H1 (cell line): Measurements from ENCODE around the gene FLT3. TPM values are rescaled to one million over a fixed set of nuclear protein-coding genes. Genes with fewer than 3 reads are reported as not detected.

Source experiments
- CTCF ChIA-PET: fragments of 300-600 bp; sonication (Branson Sonifier 250); formaldehyde crosslinking; loops from one replicate; lab custom pipeline; 2021; ENCODE audit not compliant: partially characterized antibody; lab: Charles Lee
- POLR2A ChIA-PET: fragments of 300-600 bp; sonication (Branson Sonifier 250); formaldehyde crosslinking; loops from one replicate; lab custom pipeline; 2021; ENCODE audit warnings: inconsistent platforms; ENCODE audit not compliant: partially characterized antibody; lab: Charles Lee
- DNase-seq, 2 experiments: peaks; one replicate each; pipeline versions ENCODE4 v3.0.0 to v3.0.0-alpha.2; 2010 to 2022; ENCODE audit warnings: low spot score in 2 of 2, low read depth in 1 of 2, mixed read lengths in 1 of 2
- FAIRE-seq: peaks from 2 replicates; lab custom pipeline; 2011; peaks lifted over from hg19 to GRCh38; lab: Jason Lieb, UNC
- H2AFZ ChIP-seq: 2 replicates; pipeline ENCODE4 v1.8.1; 2012; ENCODE audit warnings: low read length, inconsistent platforms
- H2AK5ac ChIP-seq: 2 replicates; pipeline ENCODE4 v1.6.1; 2013; ENCODE audit warnings: low read depth, low read length
- H2BK120ac ChIP-seq: replicated peaks from 2 replicates; pipeline ENCODE3; 2013; ENCODE audit warnings: low read depth, low read length, inconsistent platforms
- H2BK12ac ChIP-seq: 2 replicates; pipeline ENCODE4 v1.6.1; 2013; ENCODE audit warnings: low read depth, low read length
- H2BK15ac ChIP-seq: 2 replicates; pipeline ENCODE4 v1.6.1; 2013; ENCODE audit warnings: low read length
- H2BK20ac ChIP-seq: 2 replicates; pipeline ENCODE4 v1.6.1; 2013; ENCODE audit warnings: low read length
- H2BK5ac ChIP-seq: 2 replicates; pipeline ENCODE4 v1.6.1; 2013; ENCODE audit warnings: low read depth, low read length
- H3K14ac ChIP-seq: 2 replicates; pipeline ENCODE4 v1.6.1; 2013; ENCODE audit warnings: inconsistent platforms; ENCODE audit not compliant: insufficient read length
- H3K18ac ChIP-seq: 2 replicates; pipeline ENCODE4 v1.6.1; 2013; ENCODE audit warnings: low read length; ENCODE audit errors: extremely low read depth
- H3K23ac ChIP-seq: 2 replicates; pipeline ENCODE4 v1.6.1; 2013; ENCODE audit warnings: inconsistent platforms; ENCODE audit not compliant: insufficient read length
- H3K23me2 ChIP-seq: 2 replicates; pipeline ENCODE4 v1.6.1; 2013; ENCODE audit warnings: low read depth, low read length
- H3K27ac ChIP-seq: 2 replicates; pipeline ENCODE4 v1.6.1; 2011; ENCODE audit warnings: low read depth, low read length, inconsistent platforms
- H3K27me3 ChIP-seq, 4 experiments: replicated peaks in 1 of 4; 1 replicate in 1 of 4; 2 replicates in 3 of 4; pipeline versions ENCODE4 v1.6.1 to v1.8.1; 2011 to 2013; ENCODE audit warnings: low read length in 3 of 4, mild to moderate bottlenecking in 3 of 4, inconsistent platforms in 2 of 4, mixed read lengths in 2 of 4, moderate library complexity in 1 of 4; ENCODE audit not compliant: control insufficient read depth in 3 of 4, insufficient read depth in 3 of 4; ENCODE audit errors: extremely low read depth in 1 of 4
- H3K36me3 ChIP-seq, 4 experiments: 2 replicates each; pipeline versions ENCODE4 v1.6.1 to v1.8.1; 2011 to 2013; ENCODE audit warnings: mild to moderate bottlenecking in 4 of 4, low read length in 3 of 4, moderate library complexity in 2 of 4, control low read depth in 1 of 4, inconsistent platforms in 1 of 4; ENCODE audit not compliant: insufficient read depth in 4 of 4, control insufficient read depth in 2 of 4
- H3K4ac ChIP-seq: replicated peaks from 2 replicates; pipeline ENCODE3; 2013; ENCODE audit warnings: low read length, low read depth, mixed read lengths, inconsistent platforms; ENCODE audit not compliant: insufficient read length
- H3K4me1 ChIP-seq, 4 experiments: replicated peaks in 1 of 4; 1 replicate in 1 of 4; 2 replicates in 3 of 4; pipeline versions ENCODE4 v1.6.1 to v1.8.1; 2011 to 2013; ENCODE audit warnings: low read length in 3 of 4, inconsistent platforms in 2 of 4, mixed read lengths in 1 of 4; ENCODE audit not compliant: insufficient read depth in 4 of 4, control insufficient read depth in 3 of 4
- H3K4me2 ChIP-seq, 2 experiments: 2 replicates each; pipeline versions ENCODE4 v1.6.1 to v1.8.1; 2011 to 2013; ENCODE audit warnings: low read depth in 2 of 2, low read length in 2 of 2, control low read depth in 1 of 2, inconsistent platforms in 1 of 2, mild to moderate bottlenecking in 1 of 2; ENCODE audit not compliant: insufficient read depth in 1 of 2
- H3K4me3 ChIP-seq, 4 experiments: fragments of 200-600, 300-600 bp in 1 of 4; sonication (generic), shearing (Covaris generic), sonication (Bioruptor Twin) in 1 of 4; 2 replicates each; pipeline versions ENCODE4 v1.5.1 to v1.8.1; 2011 to 2016; ENCODE audit warnings: low read length in 4 of 4, low read depth in 3 of 4, control low read depth in 2 of 4, inconsistent platforms in 2 of 4, mild to moderate bottlenecking in 2 of 4, mixed read lengths in 1 of 4, moderate library complexity in 1 of 4; ENCODE audit not compliant: insufficient read depth in 2 of 4; ENCODE audit errors: extremely low read depth in 1 of 4
- H3K56ac ChIP-seq: replicated peaks from 2 replicates; pipeline ENCODE3; 2013; ENCODE audit warnings: low read depth, mild to moderate bottlenecking, mixed read lengths, low read length, inconsistent platforms; ENCODE audit not compliant: insufficient read length
- H3K79me1 ChIP-seq: 2 replicates; pipeline ENCODE4 v1.6.1; 2013; ENCODE audit warnings: low read depth, low read length, control low read depth
- H3K79me2 ChIP-seq, 2 experiments: 2 replicates each; pipeline versions ENCODE4 v1.6.1 to v1.8.1; 2012 to 2013; ENCODE audit warnings: low read length in 2 of 2, mild to moderate bottlenecking in 2 of 2, inconsistent platforms in 1 of 2; ENCODE audit not compliant: insufficient read depth in 2 of 2, control insufficient read depth in 1 of 2
- H3K9ac ChIP-seq, 4 experiments: replicated peaks in 1 of 4; 1 replicate in 1 of 4; 2 replicates in 3 of 4; pipeline versions ENCODE4 v1.6.1 to v1.8.1; 2011 to 2013; ENCODE audit warnings: low read depth in 3 of 4, low read length in 3 of 4, control low read depth in 2 of 4, mild to moderate bottlenecking in 2 of 4, moderate library complexity in 2 of 4, inconsistent platforms in 1 of 4; ENCODE audit errors: extremely low read depth in 1 of 4
- H3K9me3 ChIP-seq, 2 experiments: 2 replicates each; pipeline versions ENCODE4 v1.6.1 to v1.8.1; 2012 to 2013; ENCODE audit warnings: mild to moderate bottlenecking in 2 of 2, moderate library complexity in 2 of 2, control low read depth in 1 of 2, inconsistent platforms in 1 of 2, low read depth in 1 of 2, low read length in 1 of 2, mixed read lengths in 1 of 2; ENCODE audit not compliant: insufficient read depth in 2 of 2
- H4K20me1 ChIP-seq, 2 experiments: replicated peaks in 1 of 2; 2 replicates each; pipeline versions ENCODE3 to v1.8.1; 2011 to 2013; ENCODE audit warnings: inconsistent platforms in 2 of 2, low read length in 2 of 2, mild to moderate bottlenecking in 1 of 2; ENCODE audit not compliant: insufficient read depth in 2 of 2, control insufficient read depth in 1 of 2
- H4K5ac ChIP-seq: 2 replicates; pipeline ENCODE4 v1.6.1; 2013; ENCODE audit warnings: low read length, low read depth, mixed read lengths, inconsistent platforms; ENCODE audit not compliant: insufficient read length
- H4K8ac ChIP-seq: 2 replicates; pipeline ENCODE4 v1.8.0; 2013; ENCODE audit warnings: mild to moderate bottlenecking, moderate library complexity, low read length, inconsistent platforms; ENCODE audit not compliant: insufficient read depth; ENCODE audit errors: extremely low read depth
- H4K91ac ChIP-seq: replicated peaks from 2 replicates; pipeline ENCODE3; 2013; ENCODE audit warnings: low read length, mixed read lengths, inconsistent platforms; ENCODE audit not compliant: insufficient read length
- EZH2 ChIP-seq: fragments of 200-600 bp; sonication (generic); IDR thresholded peaks from 2 replicates; pipeline ENCODE4 v1.7.1; 2012; ENCODE audit warnings: low read depth, mild to moderate bottlenecking, moderate library complexity, low read length, inconsistent platforms; ENCODE audit not compliant: severe bottlenecking
- KDM1A ChIP-seq: fragments of 200-600, 300-600 bp; sonication (generic); IDR thresholded peaks from 2 replicates; pipeline ENCODE4 v1.7.1; 2016; ENCODE audit warnings: mild to moderate bottlenecking, low read length, borderline replicate concordance
- NRF1 ChIP-seq: IDR thresholded peaks from 2 replicates; pipeline ENCODE4 v1.6.1; 2011; ENCODE audit warnings: mild to moderate bottlenecking, low read depth, low read length, improper control_type of control experiment
- RXRA ChIP-seq: IDR thresholded peaks from 2 replicates; pipeline ENCODE4 v1.6.1; 2011; ENCODE audit warnings: low read depth, mild to moderate bottlenecking, low read length, moderate library complexity; ENCODE audit not compliant: insufficient read depth
- SP2 ChIP-seq: IDR thresholded peaks from 2 replicates; pipeline ENCODE4 v1.6.1; 2012; ENCODE audit warnings: mild to moderate bottlenecking, low read length, inconsistent platforms
- SUZ12 ChIP-seq: fragments of 200-600 bp; sonication (generic); IDR thresholded peaks from 2 replicates; pipeline ENCODE4 v1.6.1; 2012; ENCODE audit warnings: mild to moderate bottlenecking, inconsistent platforms, low read length, moderate library complexity, mixed read lengths
- TAF7 ChIP-seq: optimal IDR thresholded peaks from 2 replicates; pipeline ENCODE3; 2011; ENCODE audit warnings: low read depth, mild to moderate bottlenecking, inconsistent platforms, low read length, moderate library complexity, borderline replicate concordance
- WGBS, 2 experiments: shearing (Covaris generic) in 1 of 2; methylation state at CpG; one replicate each; pipeline versions ENCODE4 v1.1.6 to v1.1.7; 2013 to 2015; ENCODE audit warnings: low lambda C conversion rate in 2 of 2, mixed read lengths in 2 of 2, inconsistent platforms in 1 of 2, low coverage in 1 of 2, missing lambda C conversion rate in 1 of 2; ENCODE audit not compliant: insufficient replicate concordance in 2 of 2, insufficient coverage in 1 of 2, insufficient read length in 1 of 2; ENCODE audit errors: extremely low coverage in 1 of 2, missing lambda C conversion rate in 1 of 2; 5-methylcytosine and 5-hydroxymethylcytosine counted together
- polyA plus RNA-seq, 7 experiments: library from polyadenylated mRNA; depleted of rRNA in 3 of 7; stranded (reverse) in 5 of 7; unstranded in 2 of 7; fragments of >200 nt in 5 of 7; fragments of 200-250 nt in 2 of 7; gene quantifications; 1 replicate in 5 of 7; 2 replicates in 1 of 7; 4 replicates in 1 of 7; pipeline versions ENCODE4 v1.2.1 to v1.2.3, GENCODE V29; 2011 to 2013; ENCODE audit warnings: missing spikeins in 2 of 7, mixed read lengths in 2 of 7
- total RNA-seq: library from RNA; stranded (reverse); fragmentation: NEBNext Ultra II Directional; extraction: Animal tissue kit (Norgen Biotek cat#: 25700); gene quantifications from 2 replicates; pipeline ENCODE4 v1.2.1, GENCODE V29; 2021

FLT3 gene
- total and polyA plus RNA-seq, 2 of the 8 experiments (the other 6 are each of a cell fraction or from before 2014, with no cell fraction given): 0.44 to 0.71 TPM

GRCh38 chr13:28041501-28041900 is 58.9 kb downstream of the FLT3 start:
- TF ChIP-seq NRF1: no peak
- no peak for TF ChIP-seq RXRA
- no peak for TF ChIP-seq TAF7
- TF ChIP-seq SP2: no peak
- no peak for TF ChIP-seq SUZ12
- no peak for TF ChIP-seq KDM1A
- no peak for TF ChIP-seq EZH2
- Histone ChIP-seq H2BK20ac (no peak overlapping the region), H3K4ac (no peak overlapping the region), H3K23me2 (no peaks in the 10 kb centered on the region), H4K5ac (no peak overlapping the region), H3K4me1 (no peaks in the 10 kb centered on the region), H3K9ac (no peak overlapping the region), H3K4me2 (no peak overlapping the region), H3K27me3 (no peaks in the 10 kb centered on the region; a peak in 1 of 7 replicates), H4K20me1 (no peaks in the 10 kb centered on the region), H3K79me2 (no peaks in the 10 kb centered on the region), H3K79me1 (no peaks in the 10 kb centered on the region), H2BK15ac (no peak overlapping the region), H3K56ac (no peak overlapping the region), H4K91ac (no peak overlapping the region), H3K9me3 (peaks cover 0 to 3% of the 10 kb centered on the region in 2 experiments; a peak in 1 of 4 replicates), H3K27ac (no peak overlapping the region), H3K14ac (no peak overlapping the region), H3K23ac (no peak overlapping the region), H3K18ac (no peak overlapping the region), H2BK120ac (no peak overlapping the region), H2AFZ (no peak overlapping the region), H2AK5ac (no peak overlapping the region), H2BK5ac (no peak overlapping the region), H2BK12ac (no peak overlapping the region), H3K36me3 (no peaks in the 10 kb centered on the region), H4K8ac (no peak overlapping the region), H3K4me3 (no peak overlapping the region)
- FAIRE-seq (no peak), DNase-seq (no peak)
- WGBS, 2 experiments: 82% methylated on average over 8 of the region's 8 CpGs; no CpG with 5 or more reads in 1 of the 2 experiments
- ChIA-PET POLR2A (interaction anchor here (1.3 kb wide), 1 partner anchor 10 kb away, joined by 3 read pairs; no protein-coding TSS in a partner anchor), CTCF (no interaction called here)
